Neural progenitor cell (in vitro differentiated cells): ENCODE measurements around the gene RPS6KA6. TPM values are rescaled to one million over a fixed set of nuclear protein-coding genes. Genes with fewer than 3 reads are reported as not detected.

ENCODE experiments used
- DNase-seq: peaks from one replicate; pipeline ENCODE4 v3.0.0-alpha.2; 2016; ENCODE audit warnings: low spot score
- H2AFZ ChIP-seq: fragments of 200-600 bp; sonication (generic); replicated peaks from 2 replicates; pipeline ENCODE4 v1.6.1; 2016; ENCODE audit warnings: antibody characterized with exemption
- H3F3A ChIP-seq: fragments of 200-600 bp; sonication (generic); 2 replicates; pipeline ENCODE4 v1.6.1; 2016; ENCODE audit warnings: antibody characterized with exemption, low read depth
- H3K27ac ChIP-seq: fragments of 200-600 bp; sonication (generic); 2 replicates; pipeline ENCODE4 v1.5.1; 2016; ENCODE audit warnings: mild to moderate bottlenecking
- H3K27me3 ChIP-seq: fragments of 200-600 bp; sonication (generic); 2 replicates; pipeline ENCODE4 v1.6.1; 2016; ENCODE audit warnings: mild to moderate bottlenecking, moderate library complexity
- H3K36me3 ChIP-seq: fragments of 200-600 bp; sonication (generic); 2 replicates; pipeline ENCODE4 v1.5.1; 2016
- H3K4me1 ChIP-seq: fragments of 200-600 bp; sonication (generic); 2 replicates; pipeline ENCODE4 v1.6.1; 2016; ENCODE audit warnings: mixed run types
- H3K4me2 ChIP-seq: fragments of 200-600 bp; sonication (generic); 2 replicates; pipeline ENCODE4 v1.6.1; 2016
- H3K4me3 ChIP-seq: fragments of 200-600 bp; sonication (generic); 2 replicates; pipeline ENCODE4 v1.5.1; 2016
- H3K79me2 ChIP-seq: fragments of 200-600 bp; sonication (generic); 2 replicates; pipeline ENCODE4 v1.6.1; 2016; ENCODE audit warnings: low read depth
- H3K9ac ChIP-seq: fragments of 200-600 bp; sonication (generic); 2 replicates; pipeline ENCODE4 v1.6.1; 2016
- H3K9me3 ChIP-seq: fragments of 200-600 bp; sonication (generic); 2 replicates; pipeline ENCODE4 v1.5.1; 2016; ENCODE audit warnings: low read depth
- H4K20me1 ChIP-seq: fragments of 200-600 bp; sonication (generic); 2 replicates; pipeline ENCODE4 v1.6.1; 2016; ENCODE audit warnings: low read depth
- H3K27ac Mint-ChIP-seq: 3 replicates; pipeline ENCODE4 v1.8.0; 2021; ENCODE audit warnings: mixed read lengths
- H3K27me3 Mint-ChIP-seq: 2 replicates; pipeline ENCODE4 v1.8.0; 2022; ENCODE audit warnings: low read depth, mild to moderate bottlenecking, inconsistent platforms, moderate library complexity, mixed read lengths; ENCODE audit not compliant: insufficient read depth
- H3K36me3 Mint-ChIP-seq: 3 replicates; pipeline ENCODE4 v1.8.0; 2021; ENCODE audit warnings: mixed read lengths
- H3K4me1 Mint-ChIP-seq: 3 replicates; pipeline ENCODE4 v1.8.0; 2021; ENCODE audit warnings: mixed read lengths
- H3K4me3 Mint-ChIP-seq: 3 replicates; pipeline ENCODE4 v1.8.0; 2021; ENCODE audit warnings: mild to moderate bottlenecking, moderate library complexity, mixed read lengths
- H3K9me3 Mint-ChIP-seq: 3 replicates; pipeline ENCODE4 v1.8.0; 2020; ENCODE audit warnings: mixed read lengths
- EZH2 ChIP-seq: fragments of 200-600 bp; sonication (generic); IDR thresholded peaks from 2 replicates; pipeline ENCODE4 v1.6.1; 2017; ENCODE audit warnings: antibody characterized with exemption, mild to moderate bottlenecking, moderate library complexity
- EZH2phosphoT487 ChIP-seq: fragments of 200-600 bp; sonication (generic); IDR thresholded peaks from 2 replicates; pipeline ENCODE4 v1.6.1; 2017; ENCODE audit warnings: antibody characterized with exemption
- total RNA-seq: library from RNA; depleted of rRNA; stranded (reverse); fragments of >200 nt; gene quantifications from 2 replicates; pipeline ENCODE4 v1.2.3, GENCODE V29; 2015; ENCODE audit warnings: low replicate concordance
- TF ChIP-seq, protein P1 (sequence below): fragments of 200-600 bp; sonication (generic); IDR thresholded peaks from 2 replicates; pipeline ENCODE4 v1.5.1; 2017; ENCODE audit warnings: antibody characterized with exemption, mild to moderate bottlenecking

The RPS6KA6 gene
- total RNA-seq, 1 donor from 2014 or later = 20.0 TPM

DNA sequence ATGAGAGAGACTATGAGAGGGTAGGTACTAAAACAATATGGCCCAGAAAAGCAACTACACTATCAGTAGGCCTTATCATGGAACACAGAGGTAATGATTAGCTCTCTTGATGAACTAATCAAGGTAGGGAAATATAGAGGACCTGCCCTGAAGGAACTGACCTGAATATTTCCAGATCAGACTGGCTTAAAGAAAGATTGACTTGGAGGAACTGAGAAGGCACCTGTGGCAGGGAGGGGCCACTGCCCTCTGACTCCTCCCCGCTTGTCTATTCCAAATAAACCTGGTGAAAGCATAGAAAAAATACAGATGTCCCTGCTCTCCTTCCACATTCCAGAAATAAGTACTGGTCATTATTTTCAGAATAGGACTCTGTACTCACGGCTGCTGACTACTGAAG is 5.5 kb downstream of the RPS6KA6 start:
- no peak overlapping the region for H3K4me3 ChIP-seq
- H3K79me2 ChIP-seq = peaks cover 10% of the 10 kb centered on the region
- no peaks in the 10 kb centered on the region for H4K20me1 ChIP-seq
- H3K27me3 ChIP-seq = no peaks in the 10 kb centered on the region
- H3K27ac ChIP-seq = no peak overlapping the region
- no peak overlapping the region for H3K9ac ChIP-seq
- H2AFZ ChIP-seq = no peak overlapping the region
- Mint-ChIP-seq H3K36me3 (no peaks in the 10 kb centered on the region), H3K4me1 (peaks cover 3% of the 10 kb centered on the region), H3K27me3 (peaks cover 4% of the 10 kb centered on the region), H3K4me3 (no peak overlapping the region), H3K9me3 (no peaks in the 10 kb centered on the region), H3K27ac (no peak overlapping the region)
- H3K4me2 ChIP-seq = no peak overlapping the region
- H3K4me1 ChIP-seq = no peaks in the 10 kb centered on the region
- DNase-seq = no peak
- no peaks in the 10 kb centered on the region for H3K36me3 ChIP-seq
- TF ChIP-seq, protein P1, sequence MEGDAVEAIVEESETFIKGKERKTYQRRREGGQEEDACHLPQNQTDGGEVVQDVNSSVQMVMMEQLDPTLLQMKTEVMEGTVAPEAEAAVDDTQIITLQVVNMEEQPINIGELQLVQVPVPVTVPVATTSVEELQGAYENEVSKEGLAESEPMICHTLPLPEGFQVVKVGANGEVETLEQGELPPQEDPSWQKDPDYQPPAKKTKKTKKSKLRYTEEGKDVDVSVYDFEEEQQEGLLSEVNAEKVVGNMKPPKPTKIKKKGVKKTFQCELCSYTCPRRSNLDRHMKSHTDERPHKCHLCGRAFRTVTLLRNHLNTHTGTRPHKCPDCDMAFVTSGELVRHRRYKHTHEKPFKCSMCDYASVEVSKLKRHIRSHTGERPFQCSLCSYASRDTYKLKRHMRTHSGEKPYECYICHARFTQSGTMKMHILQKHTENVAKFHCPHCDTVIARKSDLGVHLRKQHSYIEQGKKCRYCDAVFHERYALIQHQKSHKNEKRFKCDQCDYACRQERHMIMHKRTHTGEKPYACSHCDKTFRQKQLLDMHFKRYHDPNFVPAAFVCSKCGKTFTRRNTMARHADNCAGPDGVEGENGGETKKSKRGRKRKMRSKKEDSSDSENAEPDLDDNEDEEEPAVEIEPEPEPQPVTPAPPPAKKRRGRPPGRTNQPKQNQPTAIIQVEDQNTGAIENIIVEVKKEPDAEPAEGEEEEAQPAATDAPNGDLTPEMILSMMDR = no peak
- no peak for TF ChIP-seq EZH2phosphoT487
- H3K9me3 ChIP-seq = no peaks in the 10 kb centered on the region
- H3F3A ChIP-seq = no peaks in the 10 kb centered on the region

DNA sequence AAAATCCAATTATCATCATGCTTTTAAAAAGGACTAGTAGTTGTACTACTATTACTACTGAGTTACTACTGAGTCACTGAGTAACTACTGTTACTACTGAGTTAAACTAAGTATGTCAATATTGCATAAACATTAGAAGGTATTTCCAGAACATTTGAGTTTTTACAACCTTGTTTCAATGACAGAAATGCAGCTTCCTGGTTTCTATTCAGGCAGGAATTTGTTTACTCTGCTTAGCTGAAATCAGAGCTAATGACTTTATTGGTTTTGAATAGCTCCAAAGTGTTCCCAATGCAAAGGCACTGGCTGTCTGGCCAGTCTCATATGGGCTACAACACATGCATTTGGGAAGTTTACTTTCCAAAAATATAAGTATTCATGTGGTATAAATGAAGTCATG is 12.0 kb downstream of the RPS6KA6 start:
- TF ChIP-seq, protein P1 = no peak
- TF ChIP-seq EZH2phosphoT487 (no peak), EZH2 (no peak)
- Mint-ChIP-seq H3K27ac (no peak overlapping the region), H3K4me3 (no peak overlapping the region), H3K4me1 (no peaks in the 10 kb centered on the region), H3K9me3 (peaks cover 4% of the 10 kb centered on the region), H3K36me3 (no peaks in the 10 kb centered on the region), H3K27me3 (no peaks in the 10 kb centered on the region)
- H4K20me1 ChIP-seq = no peaks in the 10 kb centered on the region
- H2AFZ ChIP-seq = no peak overlapping the region
- no peaks in the 10 kb centered on the region for H3K36me3 ChIP-seq
- no peaks in the 10 kb centered on the region for H3K27me3 ChIP-seq
- H3K4me1 ChIP-seq = no peaks in the 10 kb centered on the region
- H3K9me3 ChIP-seq = no peaks in the 10 kb centered on the region
- H3K27ac ChIP-seq = no peak overlapping the region
- H3K4me2 ChIP-seq = no peak overlapping the region
- no peak overlapping the region for H3K9ac ChIP-seq
- H3K79me2 ChIP-seq = peaks cover 4% of the 10 kb centered on the region
- H3F3A ChIP-seq = no peaks in the 10 kb centered on the region
- DNase-seq = no peak
- H3K4me3 ChIP-seq = no peak overlapping the region

DNA sequence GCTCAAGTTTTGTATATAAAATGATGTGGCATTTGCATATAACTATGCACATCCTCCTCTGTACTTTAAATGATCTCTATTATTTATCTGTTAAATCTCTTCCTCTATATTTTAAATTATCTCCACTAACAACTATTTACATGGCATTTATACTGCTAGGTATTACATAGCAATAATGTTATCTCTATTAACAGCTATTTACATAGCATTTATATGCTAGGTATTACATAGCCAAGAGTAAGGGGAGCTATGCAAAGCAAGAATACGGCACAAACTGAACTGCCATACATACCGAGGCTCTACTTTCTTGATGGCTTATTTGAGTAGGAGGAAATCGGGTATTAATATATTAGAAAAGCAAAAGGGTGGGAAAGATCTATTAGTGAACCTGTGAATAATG is 12.7 kb downstream of the RPS6KA6 start:
- TF ChIP-seq, protein P1 = no peak
- TF ChIP-seq EZH2 = no peak
- no peak for TF ChIP-seq EZH2phosphoT487
- no peaks in the 10 kb centered on the region for H3K4me1 Mint-ChIP-seq
- Histone ChIP-seq H3K9ac (no peak overlapping the region), H3K27ac (no peak overlapping the region), H3K4me3 (no peak overlapping the region), H3K79me2 (peaks cover 4% of the 10 kb centered on the region), H3K4me1 (no peaks in the 10 kb centered on the region), H3K4me2 (no peak overlapping the region), H3K27me3 (no peaks in the 10 kb centered on the region), H2AFZ (no peak overlapping the region), H4K20me1 (no peaks in the 10 kb centered on the region), H3F3A (no peaks in the 10 kb centered on the region), H3K36me3 (no peaks in the 10 kb centered on the region), H3K9me3 (no peaks in the 10 kb centered on the region)
- H3K27ac Mint-ChIP-seq = no peak overlapping the region
- no peak overlapping the region for H3K4me3 Mint-ChIP-seq
- no peaks in the 10 kb centered on the region for H3K36me3 Mint-ChIP-seq
- DNase-seq = no peak
- H3K9me3 Mint-ChIP-seq = peaks cover 4% of the 10 kb centered on the region
- no peaks in the 10 kb centered on the region for H3K27me3 Mint-ChIP-seq

DNA sequence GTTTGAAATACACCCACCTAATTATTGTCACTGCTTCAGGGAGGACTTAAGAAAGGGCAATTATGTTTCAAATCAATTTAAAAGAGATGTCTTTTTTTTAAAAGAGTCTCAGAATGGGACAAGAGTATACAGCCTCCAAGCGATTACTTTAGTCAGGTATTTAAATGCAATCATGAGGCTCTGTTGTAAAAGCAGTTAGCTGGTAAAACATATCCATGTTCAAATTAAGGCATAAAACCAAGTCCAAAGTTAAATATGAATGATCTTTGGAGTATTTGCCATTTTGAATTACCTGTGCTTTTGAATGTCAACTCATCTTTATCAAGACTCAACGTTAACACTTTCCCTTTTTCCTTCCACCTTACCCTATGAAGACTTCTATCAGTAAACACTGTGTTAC is 13.7 kb downstream of the RPS6KA6 start:
- no peak for DNase-seq
- no peaks in the 10 kb centered on the region for H3K27me3 ChIP-seq
- Mint-ChIP-seq H3K27me3 (no peaks in the 10 kb centered on the region), H3K36me3 (no peaks in the 10 kb centered on the region), H3K27ac (no peak overlapping the region), H3K4me3 (no peak overlapping the region), H3K4me1 (no peaks in the 10 kb centered on the region), H3K9me3 (peaks cover 4% of the 10 kb centered on the region)
- H3K27ac ChIP-seq = no peak overlapping the region
- peaks cover 4% of the 10 kb centered on the region for H3K79me2 ChIP-seq
- H4K20me1 ChIP-seq = no peaks in the 10 kb centered on the region
- H3K36me3 ChIP-seq = no peaks in the 10 kb centered on the region
- no peaks in the 10 kb centered on the region for H3K9me3 ChIP-seq
- H2AFZ ChIP-seq = no peak overlapping the region
- no peak overlapping the region for H3K4me2 ChIP-seq
- no peaks in the 10 kb centered on the region for H3F3A ChIP-seq
- no peaks in the 10 kb centered on the region for H3K4me1 ChIP-seq
- no peak overlapping the region for H3K9ac ChIP-seq
- no peak for TF ChIP-seq EZH2phosphoT487
- TF ChIP-seq EZH2 = no peak
- TF ChIP-seq, protein P1 = no peak
- H3K4me3 ChIP-seq = no peak overlapping the region
